GM21737 (cell line): ENCODE results near the gene PGAP6.
"Not testable (repeated sequence)": the region's sequence is repeated elsewhere in the genome, so short reads cannot be mapped to it uniquely, and the experiment has no call there.

Experiments
- ATAC-seq: cut with Tn5 transposase; IDR thresholded peaks from one replicate; pipeline ENCODE4 v1.9.1; 2021; ENCODE audit warnings: mild to moderate bottlenecking, moderate library complexity; ENCODE audit not compliant: unreplicated experiment

PGAP6 gene

GRCh38 chr16:352547-353403 is 29.0 kb downstream of the PGAP6 start, which contains the start of gene AXIN1:
Gene AXIN1 (minus strand): TSS chr16:352723. CDS start chr16:347025, 5,698 bp downstream.
- peak; percentile 55 for ATAC-seq

- peak; percentile 18 for ATAC-seq
These were observed 29.8 kb downstream of the PGAP6 start for GRCh38 chr16:351804-352520.

GRCh38 chr16:350203-350602 is 31.6 kb downstream of the PGAP6 start:
- no peak for ATAC-seq

- ATAC-seq = no peak
These were observed 32.6 kb downstream of the PGAP6 start for GRCh38 chr16:349211-349610.

- not testable (repeated sequence) for ATAC-seq
These were observed 33.3 kb downstream of the PGAP6 start for GRCh38 chr16:348495-348894.

GRCh38 chr16:347203-347602 is 34.6 kb downstream of the PGAP6 start:
- no peak for ATAC-seq

GRCh38 chr16:346587-346986 is 35.2 kb downstream of the PGAP6 start:
- no peak for ATAC-seq

- ATAC-seq = no peak
These were observed 36.0 kb downstream of the PGAP6 start for GRCh38 chr16:345772-346171.

- ATAC-seq = no peak
These were observed 39.1 kb downstream of the PGAP6 start for GRCh38 chr16:342455-343213.

- ATAC-seq = not testable (repeated sequence)
These were observed 39.8 kb downstream of the PGAP6 start for GRCh38 chr16:341974-342336.

- ATAC-seq = not testable (repeated sequence)
These were observed 40.4 kb downstream of the PGAP6 start for GRCh38 chr16:341095-341973.

GRCh38 chr16:340370-341091 is 41.2 kb downstream of the PGAP6 start:
- no peak for ATAC-seq

- no peak for ATAC-seq
These were observed 42.1 kb downstream of the PGAP6 start for GRCh38 chr16:339680-340079.

GRCh38 chr16:337975-338575 is 43.7 kb downstream of the PGAP6 start:
- no peak for ATAC-seq

GRCh38 chr16:337437-337836 is 44.3 kb downstream of the PGAP6 start:
- ATAC-seq = no peak

GRCh38 chr16:336269-336668 is 45.5 kb downstream of the PGAP6 start:
- ATAC-seq = no peak

GRCh38 chr16:334861-335632 is 46.7 kb downstream of the PGAP6 start:
- not testable (repeated sequence) for ATAC-seq

- ATAC-seq = not testable (repeated sequence)
These were observed 47.5 kb downstream of the PGAP6 start for GRCh38 chr16:334164-334832.
